SK-MEL-5 (cell line): ENCODE results near the gene OR2M4. TPM values are rescaled to one million over a fixed set of nuclear protein-coding genes. Genes with fewer than 3 reads are reported as not detected.

ENCODE experiments used
- total RNA-seq: library from RNA; depleted of rRNA; stranded (reverse); fragments of >200 nt; shearing (Covaris generic); gene quantifications from 2 replicates; pipeline ENCODE4 v1.2.3, GENCODE V29; 2014; rRNA removed

OR2M4 gene
- total RNA-seq, 1 experiment from 2014 or later: not detected

Other genes starting within 250 kb of the OR2M4 start
- not detected in 2 replicates for gene OR2L5, start 217.8 kb upstream of the OR2M4 start, total RNA-seq
- gene OR2L2, start 201.3 kb upstream of the OR2M4 start, total RNA-seq: not detected in 2 replicates
- gene OR2L3, start 184.6 kb upstream of the OR2M4 start, total RNA-seq: not detected in 2 replicates
- not detected in 2 replicates for gene OR2L13, start 136.2 kb upstream of the OR2M4 start, total RNA-seq
- gene OR2M5, start 86.3 kb upstream of the OR2M4 start, total RNA-seq: not detected in 2 replicates
- gene OR2M2, start 56.6 kb upstream of the OR2M4 start, total RNA-seq: not detected in 2 replicates
- gene OR2M3, start 34.2 kb upstream of the OR2M4 start, total RNA-seq: not detected in 2 replicates
- not detected in 2 replicates for gene OR2T33, start 46.6 kb downstream of the OR2M4 start, total RNA-seq
- gene OR2T12, start 72.0 kb downstream of the OR2M4 start, total RNA-seq: not detected in 2 replicates
- gene OR2M7, start 93.2 kb downstream of the OR2M4 start, total RNA-seq: not detected in 2 replicates
- gene OR14C36, start 117.4 kb downstream of the OR2M4 start, total RNA-seq: not detected in 2 replicates
- not detected in 2 replicates for gene OR2T4, start 130.2 kb downstream of the OR2M4 start, total RNA-seq
- gene OR2T6, start 144.3 kb downstream of the OR2M4 start, total RNA-seq: not detected in 2 replicates
- gene OR2T1, start 171.6 kb downstream of the OR2M4 start, total RNA-seq: not detected in 2 replicates
- gene OR2T2, start 214.2 kb downstream of the OR2M4 start, total RNA-seq: not detected in 2 replicates
- not detected in 2 replicates for gene OR2T3, start 241.9 kb downstream of the OR2M4 start, total RNA-seq